GM23338 (cell line): ENCODE data around the gene WWOX. TPM values are rescaled to one million over a fixed set of nuclear protein-coding genes. Genes with fewer than 3 reads are reported as not detected.

Experiments
- ATAC-seq: fragments of 200-7000 bp; cut with Tn5 transposase; 3 replicates; pipeline ENCODE4 v1.9.1; 2020
- DNase-seq: peaks from one replicate; pipeline ENCODE4 v3.0.0-alpha.2; 2015; ENCODE audit warnings: low spot score
- H2AFZ ChIP-seq: fragments of 200-600 bp; sonication (generic); 2 replicates; pipeline ENCODE4 v1.8.0; 2016; ENCODE audit warnings: antibody characterized with exemption, mild to moderate bottlenecking, moderate library complexity
- H3F3A ChIP-seq: fragments of 200-600 bp; sonication (generic); replicated peaks from 2 replicates; pipeline ENCODE4 v1.8.0; 2017; ENCODE audit warnings: antibody characterized with exemption, mixed run types, low read depth
- H3K27ac ChIP-seq: fragments of 200-600 bp; sonication (generic); 2 replicates; pipeline ENCODE4 v1.6.1; 2016; ENCODE audit warnings: low read depth
- H3K27me3 ChIP-seq: fragments of 200-600 bp; sonication (generic); 2 replicates; pipeline ENCODE4 v1.8.0; 2016; ENCODE audit warnings: mild to moderate bottlenecking, mixed run types, moderate library complexity; ENCODE audit not compliant: insufficient read depth
- H3K36me3 ChIP-seq: fragments of 200-600 bp; sonication (generic); 2 replicates; pipeline ENCODE4 v1.8.0; 2016; ENCODE audit warnings: mild to moderate bottlenecking; ENCODE audit not compliant: insufficient read depth
- H3K4me1 ChIP-seq: fragments of 200-600 bp; sonication (generic); 2 replicates; pipeline ENCODE4 v1.8.0; 2016; ENCODE audit warnings: mild to moderate bottlenecking, moderate library complexity; ENCODE audit not compliant: insufficient read depth
- H3K4me2 ChIP-seq: fragments of 200-600 bp; sonication (generic); 2 replicates; pipeline ENCODE4 v1.7.1; 2017; ENCODE audit warnings: mixed run types
- H3K4me3 ChIP-seq: fragments of 200-600 bp; sonication (generic); 2 replicates; pipeline ENCODE4 v1.6.1; 2016; ENCODE audit warnings: mixed run types
- H3K79me2 ChIP-seq: fragments of 200-600 bp; sonication (generic); replicated peaks from 2 replicates; pipeline ENCODE4 v1.8.0; 2017; ENCODE audit warnings: mild to moderate bottlenecking; ENCODE audit not compliant: insufficient read depth
- H3K9me2 ChIP-seq: fragments of 200-600 bp; sonication (generic); 2 replicates; pipeline ENCODE4 v1.8.0; 2017; ENCODE audit not compliant: insufficient read depth
- H4K20me1 ChIP-seq: fragments of 200-600 bp; sonication (generic); replicated peaks from 2 replicates; pipeline ENCODE4 v1.8.0; 2017; ENCODE audit warnings: mild to moderate bottlenecking; ENCODE audit not compliant: insufficient read depth
- H3K27ac Mint-ChIP-seq: 2 replicates; pipeline ENCODE4 v1.8.0; 2020; ENCODE audit warnings: inconsistent platforms, mild to moderate bottlenecking, moderate library complexity, mixed read lengths
- H3K27me3 Mint-ChIP-seq: 3 replicates; pipeline ENCODE4 v1.8.0; 2022; ENCODE audit warnings: low read depth, mild to moderate bottlenecking, moderate library complexity, mixed read lengths, inconsistent platforms; ENCODE audit not compliant: insufficient read depth, poor library complexity
- H3K36me3 Mint-ChIP-seq: 3 replicates; pipeline ENCODE4 v1.8.0; 2021; ENCODE audit warnings: low read depth, mild to moderate bottlenecking, inconsistent platforms, moderate library complexity, mixed read lengths
- H3K4me1 Mint-ChIP-seq: 3 replicates; pipeline ENCODE4 v1.8.0; 2020; ENCODE audit warnings: mild to moderate bottlenecking, inconsistent platforms, mixed read lengths
- H3K4me3 Mint-ChIP-seq: 3 replicates; pipeline ENCODE4 v1.8.0; 2021; ENCODE audit warnings: moderate library complexity, mild to moderate bottlenecking, inconsistent platforms, mixed read lengths
- H3K9me3 Mint-ChIP-seq: 3 replicates; pipeline ENCODE4 v1.8.0; 2020; ENCODE audit warnings: moderate library complexity, mild to moderate bottlenecking, inconsistent platforms, mixed read lengths
- CREB1 ChIP-seq: fragments of 250-450 bp; sonication (Bioruptor Pico); IDR thresholded peaks from 2 replicates; pipeline ENCODE4 v1.5.0; 2020; ENCODE audit warnings: low read depth, mild to moderate bottlenecking, moderate library complexity
- CTCF ChIP-seq, 2 experiments: fragments of 200-600 bp in 1 of 2; sonication (generic) in 1 of 2; conservative IDR thresholded peaks; 2 replicates each; pipeline versions ENCODE4 v1.5.1 to v1.6.1; 2016 to 2017; ENCODE audit warnings: antibody characterized with exemption in 2 of 2, low read depth in 2 of 2, mild to moderate bottlenecking in 2 of 2, moderate library complexity in 1 of 2
- ETS1 ChIP-seq: IDR thresholded peaks from 2 replicates; pipeline ENCODE4 v1.6.1; 2016; ENCODE audit warnings: antibody characterized with exemption
- EZH2 ChIP-seq: fragments of 200-600 bp; sonication (generic); IDR thresholded peaks from one replicate; pipeline ENCODE4 v1.8.0; 2017; ENCODE audit warnings: antibody characterized with exemption, mild to moderate bottlenecking, low read depth; ENCODE audit not compliant: unreplicated experiment
- JUNB ChIP-seq: IDR thresholded peaks from one replicate; pipeline ENCODE4 v1.6.1; 2016; ENCODE audit warnings: antibody characterized with exemption; ENCODE audit not compliant: unreplicated experiment
- NANOG ChIP-seq: IDR thresholded peaks from 2 replicates; pipeline ENCODE4 v1.6.1; 2016; ENCODE audit warnings: antibody characterized with exemption, borderline replicate concordance
- POLR2AphosphoS5 ChIP-seq: IDR thresholded peaks from 2 replicates; pipeline ENCODE4 v1.6.1; 2016; ENCODE audit warnings: antibody characterized with exemption, low read depth
- REST ChIP-seq: IDR thresholded peaks from one replicate; pipeline ENCODE4 v1.6.1; 2018; ENCODE audit warnings: antibody characterized with exemption; ENCODE audit not compliant: unreplicated experiment
- STAT1 ChIP-seq: IDR thresholded peaks from one replicate; pipeline ENCODE4 v1.6.1; 2016; ENCODE audit warnings: antibody characterized with exemption; ENCODE audit not compliant: unreplicated experiment
- ZNF114 ChIP-seq: fragments of 250-450 bp; sonication (Bioruptor Pico); IDR thresholded peaks from 2 replicates; pipeline ENCODE4 v1.5.0; 2020; ENCODE audit warnings: mild to moderate bottlenecking, moderate library complexity
- ZNF331 ChIP-seq: fragments of 250-450 bp; sonication (Bioruptor Pico); IDR thresholded peaks from 2 replicates; pipeline ENCODE4 v1.5.0; 2020; ENCODE audit warnings: low read depth, mild to moderate bottlenecking, moderate library complexity
- polyA plus RNA-seq: library from polyadenylated mRNA; unstranded; fragments of >200 nt; fragmentation: Nextera tagmentation; extraction: Ambion mirVana; gene quantifications from 2 replicates; pipeline ENCODE4 v1.2.1, GENCODE V29; 2016
- total RNA-seq: library from RNA; depleted of rRNA; stranded (reverse); fragments of >200 nt; shearing (Covaris generic); gene quantifications from 2 replicates; pipeline ENCODE4 v1.2.3, GENCODE V29; 2014

Gene WWOX
- total and polyA plus RNA-seq, 2 experiments from 2014 or later: 10.0 to 19.3 TPM

GRCh38 chr16:78500659-78501270, 401.3 kb downstream of the WWOX start (continued):
- TF ChIP-seq REST: no peak

GRCh38 chr16:78501744-78502143, 402.3 kb downstream of the WWOX start:
- no peaks in the 10 kb centered on the region for H3K36me3 Mint-ChIP-seq
- Histone ChIP-seq H3F3A (no peaks in the 10 kb centered on the region), H3K4me1 (no peaks in the 10 kb centered on the region; the same call in 1 of the 2 replicates), H3K27ac (no peak overlapping the region), H3K4me3 (no peak overlapping the region), H2AFZ (no peak overlapping the region), H3K27me3 (no peaks in the 10 kb centered on the region), H3K79me2 (no peaks in the 10 kb centered on the region), H3K9me2 (no peaks in the 10 kb centered on the region), H3K4me2 (no peak overlapping the region), H3K36me3 (no peaks in the 10 kb centered on the region), H4K20me1 (no peaks in the 10 kb centered on the region)
- ATAC-seq: no peak
- no peaks in the 10 kb centered on the region for H3K9me3 Mint-ChIP-seq
- DNase-seq: no peak
- H3K27me3 Mint-ChIP-seq: peaks cover 1% of the 10 kb centered on the region
- no peak overlapping the region for H3K27ac Mint-ChIP-seq
- peaks cover 15% of the 10 kb centered on the region for H3K4me1 Mint-ChIP-seq
- no peak overlapping the region for H3K4me3 Mint-ChIP-seq
- TF ChIP-seq STAT1 (no peak), EZH2 (no peak), NANOG (no peak), ZNF114 (CRISPR knock-in tag) (no peak), POLR2AphosphoS5 (no peak), ETS1 (no peak), ZNF331 (CRISPR knock-in tag) (no peak), REST (no peak), JUNB (no peak), CREB1 (CRISPR knock-in tag) (no peak), CTCF (conservative IDR thresholded peaks at IDR 0.05; ENCODE audit: low read depth in 2 of 2) (no peak)
